A375 (cell line): ENCODE results near the gene PCDHGB6. TPM values are rescaled to one million over a fixed set of nuclear protein-coding genes. Genes with fewer than 3 reads are reported as not detected.

ENCODE experiments used
- total RNA-seq: library from RNA; depleted of rRNA; stranded (reverse); fragments of >200 nt; shearing (Covaris generic); gene quantifications from 2 replicates; pipeline ENCODE4 v1.2.3, GENCODE V29; 2014; rRNA removed

Gene PCDHGB6
- total RNA-seq, 1 experiment from 2014 or later: 0.80 TPM

DNA sequence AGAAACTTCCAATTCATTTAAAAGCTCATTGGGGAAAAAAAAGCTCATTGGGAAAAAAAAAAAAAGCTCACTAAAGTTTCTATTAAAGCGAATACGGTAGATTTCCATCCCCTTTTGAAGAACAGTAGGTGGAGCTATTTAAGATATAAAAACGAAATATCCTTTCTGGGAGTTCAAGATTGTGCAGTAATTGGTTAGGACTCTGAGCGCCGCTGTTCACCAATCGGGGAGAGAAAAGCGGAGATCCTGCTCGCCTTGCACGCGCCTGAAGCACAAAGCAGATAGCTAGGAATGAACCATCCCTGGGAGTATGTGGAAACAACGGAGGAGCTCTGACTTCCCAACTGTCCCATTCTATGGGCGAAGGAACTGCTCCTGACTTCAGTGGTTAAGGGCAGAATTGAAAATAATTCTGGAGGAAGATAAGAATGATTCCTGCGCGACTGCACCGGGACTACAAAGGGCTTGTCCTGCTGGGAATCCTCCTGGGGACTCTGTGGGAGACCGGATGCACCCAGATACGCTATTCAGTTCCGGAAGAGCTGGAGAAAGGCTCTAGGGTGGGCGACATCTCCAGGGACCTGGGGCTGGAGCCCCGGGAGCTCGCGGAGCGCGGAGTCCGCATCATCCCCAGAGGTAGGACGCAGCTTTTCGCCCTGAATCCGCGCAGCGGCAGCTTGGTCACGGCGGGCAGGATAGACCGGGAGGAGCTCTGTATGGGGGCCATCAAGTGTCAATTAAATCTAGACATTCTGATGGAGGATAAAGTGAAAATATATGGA, 22.7 kb downstream of the PCDHGB6 start, which contains the start of gene PCDHGA12:
Gene PCDHGA12, plus strand, starts transcription at position 176 of the 782 bp plus-strand sequence. Its CDS starts 253 bp downstream, at position 429.

Other genes starting within 250 kb of the PCDHGB6 start
- gene PCDHB7, start 235.4 kb upstream of the PCDHGB6 start, total RNA-seq: 5.7 and 6.7 TPM in 2 replicates
- 6.5 and 6.6 TPM in 2 replicates for gene PCDHB8, start 230.2 kb upstream of the PCDHGB6 start, total RNA-seq
- 7.7 and 7.9 TPM in 2 replicates for gene PCDHB16, start 225.6 kb upstream of the PCDHGB6 start, total RNA-seq
- 3.1 and 4.1 TPM in 2 replicates for gene PCDHB9, start 220.9 kb upstream of the PCDHGB6 start, total RNA-seq
- gene PCDHB10, start 215.7 kb upstream of the PCDHGB6 start, total RNA-seq: 2.3 and 3.0 TPM in 2 replicates
- gene PCDHB11, start 208.4 kb upstream of the PCDHGB6 start, total RNA-seq: 2.7 and 3.9 TPM in 2 replicates
- gene PCDHB12, start 199.3 kb upstream of the PCDHGB6 start, total RNA-seq: 2.3 and 2.7 TPM in 2 replicates
- gene PCDHB13, start 194.1 kb upstream of the PCDHGB6 start, total RNA-seq: 2.4 and 2.9 TPM in 2 replicates
- 1.8 and 2.9 TPM in 2 replicates for gene PCDHB14, start 184.7 kb upstream of the PCDHGB6 start, total RNA-seq
- gene PCDHB15, start 162.6 kb upstream of the PCDHGB6 start, total RNA-seq: 2.1 and 2.7 TPM in 2 replicates
- gene SLC25A2, start 104.0 kb upstream of the PCDHGB6 start, total RNA-seq: 0.19 TPM in 1 of 2 replicates, not detected in the other
- gene TAF7, start 87.2 kb upstream of the PCDHGB6 start, total RNA-seq: 92.6 and 94.6 TPM in 2 replicates
- gene PCDHGA1, start 77.5 kb upstream of the PCDHGB6 start, total RNA-seq: 2.5 TPM in 2 replicates
- 0.66 and 1.0 TPM in 2 replicates for gene PCDHGA2, start 69.3 kb upstream of the PCDHGB6 start, total RNA-seq
- 0.32 and 0.79 TPM in 2 replicates for gene PCDHGA3, start 64.2 kb upstream of the PCDHGB6 start, total RNA-seq
- gene PCDHGB1, start 57.9 kb upstream of the PCDHGB6 start, total RNA-seq: 4.5 and 5.0 TPM in 2 replicates
- 1.9 and 2.0 TPM in 2 replicates for gene PCDHGA4, start 53.0 kb upstream of the PCDHGB6 start, total RNA-seq
- 1.9 and 2.3 TPM in 2 replicates for gene PCDHGB2, start 48.0 kb upstream of the PCDHGB6 start, total RNA-seq
- gene PCDHGA5, start 43.9 kb upstream of the PCDHGB6 start, total RNA-seq: 1.3 and 1.4 TPM in 2 replicates
- gene PCDHGB3, start 37.8 kb upstream of the PCDHGB6 start, total RNA-seq: 0.83 and 1.5 TPM in 2 replicates
- 1.2 and 1.5 TPM in 2 replicates for gene PCDHGA6, start 34.1 kb upstream of the PCDHGB6 start, total RNA-seq
- gene PCDHGA7, start 25.3 kb upstream of the PCDHGB6 start, total RNA-seq: 6.1 and 8.1 TPM in 2 replicates
- 2.0 TPM in 2 replicates for gene PCDHGB4, start 20.3 kb upstream of the PCDHGB6 start, total RNA-seq
- 1.1 and 1.6 TPM in 2 replicates for gene PCDHGA8, start 15.4 kb upstream of the PCDHGB6 start, total RNA-seq
- gene PCDHGB5, start 10.1 kb upstream of the PCDHGB6 start, total RNA-seq: 1.9 and 2.4 TPM in 2 replicates
- 1.1 and 2.7 TPM in 2 replicates for gene PCDHGA9, start 5.2 kb upstream of the PCDHGB6 start, total RNA-seq
- gene PCDHGA10, start 5.0 kb downstream of the PCDHGB6 start, total RNA-seq: 4.3 and 6.0 TPM in 2 replicates
- gene PCDHGB7, start 9.7 kb downstream of the PCDHGB6 start, total RNA-seq: 0.72 and 0.90 TPM in 2 replicates
- 0.30 and 0.96 TPM in 2 replicates for gene PCDHGA11, start 13.0 kb downstream of the PCDHGB6 start, total RNA-seq
- gene PCDHGA12, start 22.5 kb downstream of the PCDHGB6 start, total RNA-seq: 0.80 and 1.2 TPM in 2 replicates
- gene PCDHGC3, start 67.9 kb downstream of the PCDHGB6 start, total RNA-seq: 62.5 and 65.1 TPM in 2 replicates
- 1.3 and 1.8 TPM in 2 replicates for gene PCDHGC4, start 77.0 kb downstream of the PCDHGB6 start, total RNA-seq
- 1.1 and 1.3 TPM in 2 replicates for gene PCDHGC5, start 81.1 kb downstream of the PCDHGB6 start, total RNA-seq
- gene DIAPH1, start 211.0 kb downstream of the PCDHGB6 start, total RNA-seq: 52.1 and 55.8 TPM in 2 replicates
- gene HDAC3, start 228.8 kb downstream of the PCDHGB6 start, total RNA-seq: 56.6 and 64.4 TPM in 2 replicates
- gene RELL2, start 229.0 kb downstream of the PCDHGB6 start, total RNA-seq: 6.0 and 8.6 TPM in 2 replicates
- 16.6 and 21.5 TPM in 2 replicates for gene FCHSD1, start 243.4 kb downstream of the PCDHGB6 start, total RNA-seq